Suppressor macrophage treated with lipopolysaccharide for 1 hour (primary cell): ENCODE data around the gene SPATA7.
A peak's percentile ranks its signal among the peaks of the same experiment; 100 is the strongest.
"Not testable (repeated sequence)": the region's sequence is repeated elsewhere in the genome, so short reads cannot be mapped to it uniquely, and the experiment has no call there.

Source experiments
- DNase-seq, 3 donors: peaks; one replicate each; pipeline ENCODE4 v3.0.0-alpha.2; 2020 to 2022

SPATA7 gene, protein sequence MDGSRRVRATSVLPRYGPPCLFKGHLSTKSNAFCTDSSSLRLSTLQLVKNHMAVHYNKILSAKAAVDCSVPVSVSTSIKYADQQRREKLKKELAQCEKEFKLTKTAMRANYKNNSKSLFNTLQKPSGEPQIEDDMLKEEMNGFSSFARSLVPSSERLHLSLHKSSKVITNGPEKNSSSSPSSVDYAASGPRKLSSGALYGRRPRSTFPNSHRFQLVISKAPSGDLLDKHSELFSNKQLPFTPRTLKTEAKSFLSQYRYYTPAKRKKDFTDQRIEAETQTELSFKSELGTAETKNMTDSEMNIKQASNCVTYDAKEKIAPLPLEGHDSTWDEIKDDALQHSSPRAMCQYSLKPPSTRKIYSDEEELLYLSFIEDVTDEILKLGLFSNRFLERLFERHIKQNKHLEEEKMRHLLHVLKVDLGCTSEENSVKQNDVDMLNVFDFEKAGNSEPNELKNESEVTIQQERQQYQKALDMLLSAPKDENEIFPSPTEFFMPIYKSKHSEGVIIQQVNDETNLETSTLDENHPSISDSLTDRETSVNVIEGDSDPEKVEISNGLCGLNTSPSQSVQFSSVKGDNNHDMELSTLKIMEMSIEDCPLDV

DNA sequence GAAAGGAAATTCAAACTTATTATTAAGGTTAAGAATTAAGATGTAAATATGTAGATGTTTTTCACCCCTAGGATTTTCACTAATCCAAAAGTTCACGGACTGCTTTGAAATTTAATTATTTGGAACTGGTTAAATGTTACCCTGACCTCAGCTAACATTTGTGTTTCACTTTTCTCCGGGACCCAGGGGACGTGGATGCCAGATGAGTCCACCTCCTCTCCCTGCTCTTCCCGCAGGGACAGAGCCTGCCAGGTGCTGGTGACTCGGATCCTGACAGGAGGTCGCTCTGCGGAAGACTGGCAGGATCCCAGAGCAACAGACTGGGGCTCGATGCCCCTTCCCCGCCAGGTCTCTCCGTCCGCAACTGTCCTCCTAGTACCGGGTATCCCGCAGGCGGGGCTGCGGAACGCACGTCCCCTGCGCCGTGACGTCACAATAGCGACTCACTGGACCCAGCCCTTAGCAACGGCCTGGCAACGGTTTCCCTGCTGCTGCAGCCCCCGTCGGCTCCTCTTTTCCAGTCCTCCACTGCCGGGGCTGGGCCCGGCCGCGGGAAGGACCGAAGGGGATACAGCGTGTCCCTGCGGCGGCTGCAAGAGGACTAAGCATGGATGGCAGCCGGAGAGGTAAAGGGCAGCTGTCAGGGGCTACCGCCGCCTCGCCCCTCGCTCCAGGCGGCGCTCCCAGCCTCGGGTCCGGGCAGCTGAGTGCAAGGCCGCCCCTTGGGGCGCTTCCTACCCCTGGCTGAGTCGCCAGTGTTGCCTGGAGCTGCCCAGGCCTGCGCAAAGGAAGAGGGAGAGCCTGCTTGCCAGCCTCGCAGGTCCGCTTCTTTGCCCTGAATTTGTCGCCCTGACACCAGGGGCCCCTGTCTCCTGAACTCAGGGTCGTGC, at the start of gene SPATA7:
TSS of gene SPATA7 (plus strand) at position 446 of the 890 bp plus-strand sequence. CDS start at position 608, 162 bp downstream.
- DNase-seq: peak; percentile 91 to 94 (median 93)

DNA sequence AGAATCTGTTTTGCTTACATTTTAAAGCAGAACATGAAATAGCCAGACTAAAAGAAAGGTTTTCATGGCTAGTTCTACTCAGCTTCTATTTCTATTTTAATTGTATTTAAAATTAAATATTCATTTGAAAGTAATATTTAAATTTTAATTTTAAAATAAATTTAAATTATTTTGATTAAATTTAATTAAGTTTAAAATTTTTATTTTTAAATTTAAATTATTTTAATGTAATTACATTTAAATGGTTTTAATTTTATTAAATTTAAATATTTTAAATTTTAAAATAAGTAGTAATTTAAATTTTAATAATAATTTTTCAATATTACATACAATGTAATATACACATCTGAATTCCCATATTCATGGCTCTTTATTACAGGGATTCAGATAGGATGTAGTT, 45.1 kb upstream of the SPATA7 start:
- no peak for DNase-seq

DNA sequence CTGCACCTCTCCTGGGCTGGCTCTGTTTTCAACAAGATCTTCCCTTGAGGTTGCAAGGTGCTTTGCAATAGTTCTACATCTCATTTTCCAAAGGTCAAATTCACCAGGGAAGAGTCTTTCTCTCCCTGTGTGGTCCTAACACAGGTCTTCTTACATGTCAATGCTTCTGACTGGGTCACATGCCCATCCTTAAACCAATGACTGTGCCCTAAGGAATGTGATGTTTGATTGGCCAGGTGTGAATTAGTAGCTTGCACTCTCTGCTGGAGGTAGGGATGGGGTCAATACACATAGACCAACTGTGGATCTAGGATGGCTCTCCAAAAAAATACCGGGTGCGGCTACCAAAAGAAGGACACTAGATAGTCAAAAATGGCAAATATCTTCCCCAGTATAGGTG, 42.5 kb upstream of the SPATA7 start:
- no peak for DNase-seq

DNA sequence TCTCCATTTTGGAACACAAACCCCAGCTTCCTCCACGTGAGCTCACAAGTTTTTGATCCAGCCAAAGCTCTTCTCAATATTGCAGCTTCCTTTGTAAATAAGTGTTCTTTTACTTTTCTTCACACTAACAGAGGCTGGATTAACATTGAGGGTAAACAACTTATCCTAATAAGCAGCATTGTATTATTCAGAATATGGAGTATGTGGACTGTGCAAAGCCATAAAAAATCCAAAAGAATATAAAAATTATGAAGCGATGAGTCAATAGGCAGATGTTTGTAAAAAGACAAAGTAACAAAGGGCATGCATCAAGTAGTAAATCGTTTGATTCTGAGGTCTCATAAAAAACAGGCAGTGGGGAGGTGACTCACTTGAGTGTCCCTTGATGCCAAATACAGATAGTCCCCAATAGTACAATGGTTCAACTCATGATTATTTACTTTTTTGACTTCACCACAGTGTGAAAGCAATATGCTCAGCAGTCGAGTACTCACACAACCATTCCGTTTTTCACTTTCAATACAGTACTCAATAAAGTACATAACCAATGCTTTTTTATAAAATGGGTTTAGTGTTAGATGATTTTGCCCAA, 39.3 kb upstream of the SPATA7 start:
- DNase-seq: no peak

DNA sequence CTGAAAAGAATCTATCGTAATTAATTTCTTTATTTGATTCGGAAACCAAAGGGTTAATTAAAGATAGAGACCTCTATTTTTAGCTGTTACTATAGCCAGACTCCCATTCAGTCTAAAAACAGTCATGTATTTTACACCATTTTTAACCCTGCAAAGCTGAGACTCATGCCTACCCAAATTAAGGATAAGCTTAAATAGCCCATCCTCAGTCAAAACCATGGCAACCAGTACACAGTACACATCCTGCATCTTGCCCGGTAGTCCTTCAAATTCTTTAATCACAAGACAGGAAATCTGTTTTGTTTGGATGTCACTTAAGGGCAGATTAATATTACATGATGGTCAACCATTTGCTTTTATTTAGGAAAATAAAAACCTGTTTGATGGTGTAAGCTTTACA, 36.9 kb upstream of the SPATA7 start:
- no peak for DNase-seq

DNA sequence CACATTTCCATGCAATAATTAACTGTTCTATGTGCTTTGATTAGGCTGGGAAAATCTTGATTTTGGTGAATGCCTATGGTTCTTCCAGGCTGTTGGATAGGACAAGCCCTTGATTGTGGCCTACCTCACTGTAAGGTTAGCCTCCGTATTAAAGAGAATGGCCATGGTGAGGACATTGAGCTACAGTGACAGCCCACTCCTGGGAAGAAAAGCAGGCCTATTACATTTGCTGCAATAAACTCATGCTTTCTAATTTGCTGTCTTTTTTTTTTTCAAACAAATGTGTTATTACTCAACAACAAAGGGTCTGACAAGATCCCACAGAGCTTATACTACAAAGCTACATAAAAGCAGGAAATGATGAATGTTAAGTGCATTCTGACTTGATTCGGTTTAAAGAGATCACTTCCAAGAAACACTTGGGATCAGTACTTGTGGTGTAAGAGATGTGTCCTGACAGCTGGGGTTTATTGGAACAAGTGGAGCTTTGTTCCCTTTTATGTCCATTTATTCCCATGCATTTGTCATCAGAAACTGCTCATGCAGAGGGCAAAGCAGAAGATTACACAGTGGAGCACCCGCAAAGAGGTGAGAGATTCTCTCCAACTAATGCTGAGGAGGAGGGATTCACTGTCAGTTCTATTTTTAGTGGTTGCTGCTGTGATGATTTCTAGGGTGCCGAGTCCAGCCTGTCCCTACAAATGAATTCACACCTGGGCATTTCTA, 33.3 kb upstream of the SPATA7 start:
- DNase-seq: no peak

DNA sequence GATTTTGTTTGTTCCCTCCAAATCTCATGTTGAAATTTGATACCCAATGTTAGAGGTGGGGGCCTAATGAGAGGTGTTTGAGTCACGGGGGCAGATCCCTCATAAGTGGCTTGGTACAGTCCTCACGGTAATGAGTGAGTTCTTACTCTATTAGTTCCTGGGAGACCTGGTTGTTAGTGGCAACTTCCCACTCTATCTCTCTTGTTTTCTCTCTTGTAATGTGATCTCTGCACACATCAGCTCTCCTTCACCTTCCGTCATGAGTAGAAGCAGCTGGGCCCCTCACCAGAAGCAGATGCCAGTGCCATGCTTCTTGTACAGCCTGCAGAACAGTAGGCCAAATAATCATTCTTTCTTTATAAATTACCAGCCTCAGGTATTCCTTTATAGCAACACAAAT, 32.8 kb upstream of the SPATA7 start:
- no peak for DNase-seq

DNA sequence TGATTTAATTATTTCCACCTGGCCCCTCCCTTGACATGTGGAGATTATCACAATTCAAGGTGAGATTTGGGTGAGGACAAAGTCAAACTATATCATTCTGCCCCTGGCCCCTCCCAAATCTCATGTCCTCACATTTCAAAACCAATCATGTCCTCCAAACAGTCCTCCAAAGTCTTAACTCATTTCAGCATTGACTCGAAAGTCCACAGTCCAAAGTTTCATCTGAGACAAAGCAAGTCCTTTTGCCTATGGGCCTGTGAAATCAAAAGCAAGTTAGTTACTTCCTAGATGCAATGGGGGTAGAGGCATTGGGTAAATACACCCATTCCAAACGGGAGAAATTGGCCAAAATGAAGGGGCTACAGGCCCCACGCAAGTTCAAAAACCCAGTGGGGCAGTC, 31.1 kb upstream of the SPATA7 start:
- DNase-seq: no peak

DNA sequence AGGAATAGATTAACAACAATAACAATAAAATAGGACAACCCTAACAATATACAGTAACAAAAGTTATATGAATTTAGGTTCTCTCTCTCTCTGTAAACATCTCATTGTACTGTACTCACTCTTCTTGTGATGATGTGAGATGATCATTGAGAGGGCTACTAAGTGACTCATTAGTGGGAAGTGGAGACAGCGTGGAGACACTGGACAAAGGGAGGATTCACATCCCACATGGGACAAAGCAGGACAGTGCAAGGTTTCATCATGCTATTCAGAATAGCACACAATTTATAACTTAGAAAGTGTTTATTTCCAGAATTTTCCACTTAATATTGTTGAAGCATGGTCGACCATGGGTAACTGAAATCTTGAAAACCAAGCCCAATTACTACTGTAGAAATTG, 26.0 kb upstream of the SPATA7 start:
- no peak for DNase-seq

DNA sequence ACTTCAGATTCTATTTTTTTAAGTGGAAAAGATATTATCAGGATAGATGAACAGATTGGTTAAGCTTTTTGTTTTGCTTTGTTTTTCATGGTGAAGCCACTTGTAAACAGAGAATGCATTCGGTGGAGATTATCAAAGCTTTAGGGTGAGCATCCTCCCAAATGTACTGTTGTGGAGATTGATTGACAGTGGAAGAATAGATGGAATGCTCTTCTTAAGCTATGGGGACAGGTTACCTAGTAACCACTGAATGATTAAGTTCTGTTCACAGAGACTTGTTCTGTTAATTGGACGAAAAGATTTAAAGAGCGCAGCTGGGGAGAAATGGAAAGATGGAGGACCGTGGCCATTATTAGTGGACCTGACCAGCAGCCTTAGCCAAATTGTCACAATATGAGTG, 21.8 kb upstream of the SPATA7 start:
- no peak for DNase-seq

DNA sequence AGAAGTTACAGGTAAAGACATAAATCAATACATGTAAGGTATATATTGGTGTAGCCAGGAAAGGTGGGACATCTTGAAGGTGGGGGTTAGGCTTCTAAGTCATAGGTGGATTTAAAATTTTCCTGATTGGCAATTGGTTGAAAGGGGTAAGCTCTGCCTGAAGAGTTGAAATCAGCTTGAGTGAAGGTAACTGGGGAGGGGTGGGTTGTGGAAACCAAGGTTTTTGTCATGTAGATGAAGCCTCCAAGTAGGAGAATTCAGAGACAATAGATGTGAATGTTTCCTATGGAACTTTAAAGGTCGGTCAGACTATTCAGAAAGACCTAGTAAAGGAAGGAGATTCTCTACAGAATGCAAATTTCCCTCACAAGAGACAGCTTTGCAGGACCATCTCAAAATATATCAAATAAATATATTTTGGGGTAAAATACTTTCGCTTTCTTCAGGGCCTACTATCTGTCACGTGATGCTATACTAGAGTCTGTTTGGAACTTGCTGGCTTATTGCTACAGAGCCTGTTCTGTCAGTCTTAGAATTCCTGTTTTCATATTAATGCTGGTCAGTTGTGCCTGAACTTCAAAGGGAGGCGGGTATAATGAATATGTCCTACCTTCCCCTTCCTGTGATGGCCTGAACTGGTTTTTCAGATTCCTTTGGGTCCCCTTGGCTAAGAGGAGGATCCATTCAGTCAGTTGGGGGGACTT, 20.6 kb upstream of the SPATA7 start:
- DNase-seq: no peak

DNA sequence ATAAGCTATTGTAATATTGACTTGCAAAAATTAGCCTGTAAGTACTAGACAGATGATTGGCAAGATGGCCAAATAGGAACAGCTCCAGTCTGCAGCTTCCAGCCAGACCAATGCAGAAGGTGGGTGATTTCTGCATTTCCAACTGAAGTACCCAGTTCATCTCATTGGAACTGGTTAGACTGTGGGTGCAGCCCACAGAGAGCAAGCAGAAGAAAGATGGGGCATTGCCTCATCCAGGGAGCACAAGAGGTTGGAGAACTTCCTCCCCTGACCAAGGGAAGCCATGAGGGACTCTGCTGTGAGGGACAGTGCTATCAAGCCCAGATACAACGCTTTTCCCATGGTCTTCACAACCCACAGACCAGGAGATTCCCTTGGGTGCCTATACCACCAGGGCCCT, 16.0 kb upstream of the SPATA7 start:
- DNase-seq: peak in 2 of 3 donors; percentile 20 to 30

DNA sequence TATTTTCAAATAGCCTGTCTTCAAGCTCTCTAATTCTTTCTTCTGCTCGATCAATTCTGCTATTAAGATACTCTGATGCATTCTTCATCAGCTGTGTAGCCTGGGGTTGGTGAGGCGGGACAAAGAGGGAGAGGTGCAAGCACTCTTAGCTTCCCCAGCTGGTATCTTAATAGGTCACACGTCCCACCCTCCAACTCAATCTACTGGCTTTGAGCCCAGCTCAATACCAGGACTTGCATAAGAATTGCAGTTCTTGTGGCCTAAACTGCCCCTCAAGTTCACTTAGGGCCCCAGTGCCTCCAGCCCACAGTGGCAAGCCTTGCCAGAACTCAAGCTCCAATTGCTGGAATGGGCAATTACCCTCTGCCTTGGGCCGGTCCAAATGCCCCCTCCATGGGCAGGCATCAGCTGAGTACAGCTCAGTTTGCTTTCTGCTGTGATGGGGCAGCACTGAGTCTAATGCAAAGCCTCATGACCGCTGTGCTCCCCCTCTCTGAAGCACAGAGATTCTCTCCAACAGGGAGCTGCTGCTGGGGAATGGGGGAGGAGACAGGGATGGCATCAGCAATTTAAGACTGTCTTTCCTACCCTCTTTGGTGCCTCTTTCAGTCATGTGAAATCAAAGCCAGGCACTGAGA, 5.6 kb upstream of the SPATA7 start:
- no peak for DNase-seq

DNA sequence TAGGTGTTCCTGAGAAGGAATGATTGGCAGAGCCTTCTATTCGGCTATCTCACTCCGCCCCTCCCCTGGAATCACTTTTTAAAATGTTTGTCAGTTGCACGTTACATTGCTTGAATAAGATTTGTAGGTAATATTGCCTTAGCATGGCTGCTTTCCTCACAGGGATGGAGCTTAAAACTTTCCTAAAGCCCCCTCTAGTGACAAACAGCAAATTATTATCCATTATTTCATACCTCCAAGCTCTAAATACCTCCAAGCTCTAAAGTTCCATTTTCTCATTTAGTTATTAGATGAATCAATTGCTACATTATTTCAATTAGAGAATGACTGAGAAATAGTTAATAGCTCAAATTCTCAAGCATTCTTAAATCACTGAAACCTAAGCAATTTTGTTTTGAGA, 5.1 kb upstream of the SPATA7 start:
- DNase-seq: peak; percentile 9 to 36 (median 20)

DNA sequence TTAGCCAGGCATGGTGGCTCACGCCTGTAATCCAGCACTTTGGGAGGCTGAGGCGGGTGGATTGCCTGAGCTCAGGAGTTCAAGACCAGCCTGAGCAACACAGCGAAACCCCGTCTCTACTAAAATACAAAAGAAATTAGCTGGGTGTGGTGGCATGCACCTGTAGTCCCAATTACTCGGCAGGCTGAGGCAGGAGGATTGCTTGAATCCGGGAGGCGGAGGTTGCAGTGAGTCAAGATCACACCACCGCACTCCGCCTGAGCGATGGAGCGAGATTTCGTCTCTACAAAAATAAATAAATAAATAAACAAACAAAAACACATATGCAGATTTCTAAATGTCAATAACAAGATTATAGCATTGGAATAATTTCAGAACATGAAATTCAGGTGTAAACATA, 3.8 kb upstream of the SPATA7 start:
- not testable (repeated sequence) for DNase-seq

DNA sequence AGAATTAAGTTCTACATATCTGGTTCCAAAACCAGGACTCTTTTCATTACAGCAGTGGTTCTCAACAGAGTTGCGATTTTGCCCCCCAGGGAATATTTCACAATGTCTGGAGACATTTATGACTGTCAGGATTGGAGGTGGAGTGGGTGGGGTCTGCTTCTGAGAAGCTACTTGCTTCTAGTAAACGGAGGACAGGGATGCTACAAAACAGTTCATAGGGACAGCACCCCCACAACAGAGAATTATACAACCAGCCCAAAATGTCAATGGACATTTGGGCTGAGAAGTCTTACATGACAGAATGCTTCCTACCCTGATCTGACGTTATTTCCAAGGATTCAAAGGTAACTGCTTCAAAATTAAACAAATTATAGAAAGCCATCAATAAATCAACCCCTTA, 739 bp upstream of the SPATA7 start:
- peak in 2 of 3 donors; percentile 4 to 8 for DNase-seq

DNA sequence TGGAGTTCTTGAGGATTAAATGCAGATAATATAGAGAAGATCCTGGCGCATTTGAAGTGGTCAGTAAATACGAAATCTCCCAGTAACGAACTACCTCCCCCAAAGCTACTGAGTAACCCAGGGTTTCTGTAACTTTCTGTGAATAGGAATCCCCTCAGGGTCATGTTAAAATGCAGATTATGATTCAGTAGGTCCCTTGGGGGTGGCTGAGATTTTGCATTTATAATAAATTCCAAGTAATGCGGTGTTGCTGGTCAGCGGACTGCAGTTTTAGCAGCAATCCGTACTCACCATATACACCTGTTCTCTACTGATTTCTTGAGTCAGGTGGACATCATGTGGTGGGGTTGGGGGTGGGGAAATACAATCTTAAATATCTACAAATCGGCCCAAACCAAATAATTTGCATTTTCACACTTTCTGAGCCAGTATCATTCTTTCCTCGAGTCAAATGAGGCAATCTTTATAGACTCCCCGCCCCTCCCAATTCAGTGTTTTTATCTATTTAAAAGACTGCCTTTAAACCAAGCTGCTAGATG, 868 bp downstream of the SPATA7 start:
- peak in 2 of 3 donors; percentile 4 to 6 for DNase-seq

DNA sequence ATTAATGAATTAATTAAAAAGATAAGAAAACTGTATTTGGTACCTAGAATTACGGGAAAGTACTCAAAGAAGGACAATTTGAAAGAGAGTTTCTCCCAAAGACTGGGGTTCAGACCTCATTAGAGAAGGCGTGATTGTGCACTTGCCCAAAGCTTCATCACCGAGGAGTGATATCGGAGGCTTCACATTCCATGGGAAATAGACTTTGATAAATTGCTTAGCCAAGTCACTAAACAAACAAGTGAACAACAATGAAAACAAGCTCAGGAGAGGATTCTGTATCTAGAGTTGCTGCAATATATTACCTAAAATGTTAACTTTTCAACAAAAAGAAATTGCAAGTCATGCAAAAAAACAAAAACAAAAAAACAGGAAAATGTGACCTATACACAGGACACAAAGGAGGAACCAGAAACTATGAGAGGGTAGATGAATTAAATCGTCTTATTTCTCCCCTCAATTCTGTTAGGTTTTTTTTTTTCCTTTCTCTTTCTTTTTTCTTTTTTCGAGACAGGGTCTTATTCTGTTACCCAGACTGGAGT, 3.4 kb downstream of the SPATA7 start:
- DNase-seq: no peak

DNA sequence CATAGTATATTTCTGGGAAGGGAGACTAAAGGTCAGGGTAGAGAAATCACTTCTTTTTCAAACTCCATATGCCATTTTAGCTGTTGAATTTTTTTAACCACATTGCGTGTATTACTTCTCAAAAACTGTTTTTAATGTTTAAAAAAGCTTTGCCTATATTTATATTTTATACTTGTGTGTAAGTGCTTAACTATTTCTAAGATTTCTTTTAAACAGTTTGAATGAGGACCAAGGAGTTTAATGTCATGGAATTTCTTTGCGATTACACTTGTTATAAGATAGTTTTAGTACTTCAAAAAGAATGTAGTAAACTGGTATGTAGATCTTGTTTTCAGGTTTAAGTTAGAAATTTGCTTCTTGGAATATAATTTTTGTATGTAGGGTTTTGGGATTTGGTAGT, 7.2 kb downstream of the SPATA7 start:
- DNase-seq: no peak

DNA sequence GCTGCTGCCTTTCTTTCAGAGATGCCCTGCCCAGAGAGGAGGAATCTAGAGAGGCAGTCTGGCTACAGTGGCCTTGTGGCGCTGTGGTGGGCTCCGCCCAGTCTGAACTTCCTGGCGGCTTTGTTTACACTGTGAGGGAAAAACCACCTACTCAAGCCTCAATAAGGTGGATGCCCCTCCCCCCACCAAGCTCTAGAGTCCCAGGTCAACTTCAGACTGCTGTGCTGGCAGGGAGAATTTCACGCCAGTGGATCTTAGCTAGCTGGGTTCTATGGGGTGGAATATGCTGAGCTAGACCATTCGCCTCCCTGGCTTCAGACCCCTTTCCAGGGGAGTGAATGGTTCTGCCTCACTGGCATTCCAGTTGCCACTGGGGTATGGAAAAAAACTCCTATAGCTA, 25.6 kb downstream of the SPATA7 start:
- no peak for DNase-seq

DNA sequence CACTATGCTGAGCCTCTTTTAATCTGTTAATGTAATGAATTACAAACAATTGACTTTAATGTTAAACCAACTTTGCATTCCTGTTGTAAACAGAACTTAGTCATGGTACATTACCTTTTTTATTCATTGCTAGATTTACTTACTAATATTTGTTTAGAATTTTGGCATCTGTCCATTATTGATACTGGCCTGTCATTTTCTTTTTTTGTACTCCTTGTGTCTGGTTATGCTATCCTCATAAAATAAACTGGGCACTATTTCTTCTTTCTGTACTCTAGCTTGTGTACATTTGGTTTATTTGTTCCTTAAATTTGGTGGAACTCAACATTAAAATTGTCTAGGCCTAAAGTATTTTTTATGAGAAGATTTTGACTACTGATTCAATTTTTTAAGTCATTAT, 32.1 kb downstream of the SPATA7 start:
- DNase-seq: no peak
